Cardiac fibroblast (primary cell): ENCODE data around the gene SSX2IP.
A peak's percentile ranks its signal among the peaks of the same experiment; 100 is the strongest.
"Not testable (repeated sequence)": the region's sequence is repeated elsewhere in the genome, so short reads cannot be mapped to it uniquely, and the experiment has no call there.

ENCODE experiments used
- DNase-seq, 2 donors: peaks; one replicate each; pipeline versions ENCODE4 v3.0.0 to v3.0.0-alpha.2; 2010; ENCODE audit warnings: low read depth in 2 of 2
- H3K4me3 ChIP-seq, 2 donors: replicated peaks in 1 of 2; 1 replicate in 1 of 2; 2 replicates in 1 of 2; pipeline ENCODE4 v1.5.1; 2011; ENCODE audit warnings: low read depth in 2 of 2, low read length in 2 of 2, mild to moderate bottlenecking in 2 of 2, moderate library complexity in 1 of 2
- CTCF ChIP-seq: IDR thresholded peaks from one replicate; pipeline ENCODE4 v1.5.1; 2011; ENCODE audit warnings: low read depth, mild to moderate bottlenecking, low read length, inconsistent platforms

Gene SSX2IP

GRCh38 chr1:84731519-84731918, 41.3 kb upstream of the SSX2IP start:
- H3K4me3 ChIP-seq: no peak overlapping the region
- TF ChIP-seq CTCF: no peak
- no peak for DNase-seq

GRCh38 chr1:84727711-84728110, 37.5 kb upstream of the SSX2IP start:
- not testable (repeated sequence) for DNase-seq

DNA sequence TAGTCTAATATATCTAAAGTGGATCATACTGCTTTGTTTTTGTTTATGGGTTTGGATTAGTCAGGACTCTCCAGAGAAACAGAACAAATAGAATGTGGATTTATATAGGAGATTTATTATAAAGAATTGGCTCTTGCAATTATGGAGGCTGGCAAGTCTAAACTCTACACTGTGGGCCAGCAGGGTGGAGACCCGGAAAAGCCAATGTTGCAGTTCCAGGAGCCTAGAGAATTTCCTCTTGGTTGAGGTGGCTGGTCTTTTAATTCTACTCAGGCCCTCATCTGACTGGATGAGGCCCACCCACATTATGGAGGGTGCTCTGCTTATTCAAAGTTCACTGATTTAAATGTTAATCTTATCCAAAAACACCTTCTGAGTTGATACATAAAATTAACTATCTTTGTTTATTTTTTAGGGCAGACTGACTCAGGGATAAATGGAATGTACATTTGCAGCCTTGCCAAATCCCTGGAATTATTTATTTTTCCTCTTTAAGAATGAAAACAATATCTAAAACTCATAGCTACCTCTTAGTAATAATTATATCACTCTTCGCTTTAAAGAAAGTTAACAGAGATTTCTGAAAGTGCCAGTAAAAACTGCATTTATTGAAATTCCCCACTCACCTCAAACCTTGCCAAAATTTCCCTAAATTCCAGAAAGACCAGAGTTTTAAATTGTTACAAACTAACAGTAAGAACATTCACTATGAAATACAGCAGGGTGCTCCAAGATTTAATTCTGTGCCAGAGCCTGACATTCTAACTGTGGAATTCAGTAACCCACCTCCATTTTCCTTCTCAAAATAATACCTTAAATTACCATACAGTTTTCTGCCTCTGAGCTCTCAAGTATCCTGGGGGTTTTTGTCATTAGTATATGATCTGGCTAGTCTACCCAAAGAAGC, 36.6 kb upstream of the SSX2IP start:
- no peak for TF ChIP-seq CTCF
- H3K4me3 ChIP-seq: no peak overlapping the region
- DNase-seq: peak; percentile 12 to 33

More at GRCh38 chr1:84727711-84728110, 37.5 kb upstream of the SSX2IP start:
- H3K4me3 ChIP-seq: not testable (repeated sequence)

DNA sequence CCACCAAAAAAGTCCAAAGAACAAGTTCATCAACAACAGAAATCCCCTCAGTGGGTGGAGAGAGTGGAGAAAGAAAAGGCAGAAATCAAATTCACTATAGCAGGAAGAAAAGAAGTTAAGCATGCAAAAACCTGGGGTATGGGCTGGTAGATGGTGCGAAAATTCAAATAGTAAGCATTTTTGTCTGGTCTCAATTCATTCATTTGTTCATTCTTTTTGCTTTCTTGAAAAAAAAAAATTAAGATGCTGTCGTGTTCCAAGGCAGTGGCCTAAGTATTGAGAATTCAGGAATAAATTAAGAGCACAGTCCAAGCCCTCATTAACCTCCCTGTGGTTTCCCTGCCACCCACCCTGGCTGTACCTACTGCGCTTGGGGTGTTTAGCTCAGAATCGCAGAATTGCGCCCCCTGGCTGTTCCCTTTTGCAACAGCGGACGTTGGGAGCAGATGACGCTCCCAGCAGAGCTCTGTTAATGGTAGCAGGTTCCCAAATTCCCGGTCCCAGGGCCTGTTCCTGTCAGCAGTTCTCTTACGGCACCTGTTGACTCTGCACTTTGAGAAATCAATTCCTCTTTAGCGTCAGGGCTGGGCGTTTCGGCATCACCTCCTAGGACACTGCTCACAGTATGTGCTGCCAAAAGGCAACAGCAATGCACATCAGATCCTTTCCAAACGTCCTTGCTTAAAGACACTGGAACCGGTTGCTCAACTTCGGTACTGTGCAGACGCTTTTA, 34.0 kb upstream of the SSX2IP start:
- H3K4me3 ChIP-seq: no peak overlapping the region
- peak; percentile 40 for TF ChIP-seq CTCF
- DNase-seq: no peak

- no peak overlapping the region for H3K4me3 ChIP-seq
- peak; percentile 66 to 91 for DNase-seq
- TF ChIP-seq CTCF: no peak
Observed at GRCh38 chr1:84722794-84723193, 32.5 kb upstream of the SSX2IP start.

DNA sequence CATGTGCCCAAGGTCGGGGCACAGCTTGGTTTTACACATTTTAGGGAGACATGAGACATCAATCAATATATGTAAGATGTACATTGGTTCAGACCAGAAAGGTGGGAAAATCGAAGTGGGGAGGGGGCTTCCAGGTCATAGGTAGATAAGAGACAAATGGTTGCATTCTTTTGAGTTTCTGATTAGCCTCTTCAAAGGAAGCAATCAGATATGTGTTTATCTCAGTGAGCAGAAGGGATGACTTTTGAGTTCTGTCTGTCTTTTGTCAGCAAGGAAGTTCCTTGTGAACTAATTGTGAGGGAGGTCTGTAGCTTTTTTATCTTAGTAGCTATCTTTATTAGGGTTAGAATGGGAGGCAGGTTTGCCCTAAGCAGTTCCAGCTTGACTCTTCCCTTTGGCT, 31.6 kb upstream of the SSX2IP start:
- DNase-seq, H3K4me3 ChIP-seq: not testable (repeated sequence)

GRCh38 chr1:84721152-84721551, 30.9 kb upstream of the SSX2IP start:
- TF ChIP-seq CTCF: no peak
- DNase-seq: peak; percentile 52 to 58
- H3K4me3 ChIP-seq: no peak overlapping the region
